ENCODE data around the gene HIBADH. TPM values are rescaled to one million over a fixed set of nuclear protein-coding genes. Genes with fewer than 3 reads are reported as not detected.
"Not testable (repeated sequence)": the region's sequence is repeated elsewhere in the genome, so short reads cannot be mapped to it uniquely, and the experiment has no call there.

The HIBADH gene
- total RNA-seq, 1 donor from 2014 or later = 10.3 TPM

DNA sequence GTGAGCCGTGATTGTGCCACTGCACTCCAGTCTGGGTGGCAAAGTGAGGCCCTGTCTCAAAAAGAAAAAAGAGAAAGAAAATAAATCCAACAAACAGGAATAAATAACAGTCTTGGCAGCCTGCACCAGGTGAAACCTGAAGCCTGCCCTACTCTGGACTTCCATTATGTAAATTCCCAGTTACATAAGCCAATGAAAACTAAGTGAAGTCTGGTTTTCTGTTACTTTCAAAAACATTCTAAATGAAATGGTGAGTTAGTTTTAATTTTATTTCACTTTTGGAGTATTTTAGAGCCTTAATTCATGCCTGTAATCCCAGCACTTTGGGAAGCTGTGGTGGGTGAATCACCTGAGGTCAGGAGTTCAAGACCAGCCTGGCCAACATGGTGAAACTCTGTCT is 22.5 kb upstream of the HIBADH start:
- Mint-ChIP-seq H3K36me3 (ENCODE audit: unreplicated experiment) (no peaks in the 10 kb centered on the region), H3K4me1 (ENCODE audit: low read depth, unreplicated experiment) (peaks cover 3% of the 10 kb centered on the region), H3K27me3 (ENCODE audit: unreplicated experiment) (no peaks in the 10 kb centered on the region), H3K27ac (ENCODE audit: unreplicated experiment) (no peak overlapping the region), H3K4me3 (ENCODE audit: unreplicated experiment) (no peak overlapping the region), H3K9me3 (ENCODE audit: unreplicated experiment) (no peaks in the 10 kb centered on the region)
- no peak for DNase-seq
- no peak for TF ChIP-seq CTCF (IDR thresholded peaks at IDR 0.05; ENCODE audit: partially characterized antibody, unreplicated experiment)

DNA sequence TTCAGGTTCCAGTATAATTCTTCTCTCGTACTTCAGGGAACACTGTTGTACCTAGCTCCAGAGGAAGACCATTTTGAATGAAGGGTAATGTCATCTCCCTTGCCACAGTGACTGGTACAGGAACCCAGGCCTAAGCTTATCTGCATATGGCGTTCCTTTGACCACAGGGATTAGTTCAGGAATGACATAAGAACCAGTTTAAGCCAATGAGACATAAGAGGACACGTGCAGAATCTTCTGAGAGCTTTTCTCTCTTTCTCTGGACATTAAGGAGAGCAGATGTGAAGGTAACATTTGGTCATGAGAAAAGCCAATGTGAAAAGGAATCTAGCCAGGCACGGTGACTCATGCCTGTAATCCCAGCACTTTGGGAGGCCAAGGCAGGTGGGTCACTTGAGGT is 21.8 kb upstream of the HIBADH start:
- Mint-ChIP-seq H3K4me3 (ENCODE audit: unreplicated experiment) (no peak overlapping the region), H3K36me3 (ENCODE audit: unreplicated experiment) (no peaks in the 10 kb centered on the region), H3K27ac (ENCODE audit: unreplicated experiment) (no peak overlapping the region), H3K27me3 (ENCODE audit: unreplicated experiment) (no peaks in the 10 kb centered on the region), H3K4me1 (ENCODE audit: low read depth, unreplicated experiment) (peaks cover 2% of the 10 kb centered on the region), H3K9me3 (ENCODE audit: unreplicated experiment) (no peaks in the 10 kb centered on the region)
- no peak for TF ChIP-seq CTCF (IDR thresholded peaks at IDR 0.05; ENCODE audit: partially characterized antibody, unreplicated experiment)
- no peak for DNase-seq

- Mint-ChIP-seq H3K4me1 (ENCODE audit: low read depth, unreplicated experiment) (peaks cover 2% of the 10 kb centered on the region), H3K36me3 (ENCODE audit: unreplicated experiment) (no peaks in the 10 kb centered on the region), H3K27me3 (ENCODE audit: unreplicated experiment) (no peaks in the 10 kb centered on the region), H3K27ac (ENCODE audit: unreplicated experiment) (no peak overlapping the region), H3K9me3 (ENCODE audit: unreplicated experiment) (no peaks in the 10 kb centered on the region), H3K4me3 (ENCODE audit: unreplicated experiment) (no peak overlapping the region)
- DNase-seq = no peak
- TF ChIP-seq CTCF (IDR thresholded peaks at IDR 0.05; ENCODE audit: partially characterized antibody, unreplicated experiment) = no peak
Observed at GRCh38 chr7:27680610-27681009, 17.9 kb upstream of the HIBADH start.

- Mint-ChIP-seq H3K4me1 (ENCODE audit: low read depth, unreplicated experiment) (peaks cover 2% of the 10 kb centered on the region), H3K27me3 (ENCODE audit: unreplicated experiment) (no peaks in the 10 kb centered on the region), H3K4me3 (ENCODE audit: unreplicated experiment) (no peak overlapping the region), H3K36me3 (ENCODE audit: unreplicated experiment) (no peaks in the 10 kb centered on the region), H3K27ac (ENCODE audit: unreplicated experiment) (no peak overlapping the region), H3K9me3 (ENCODE audit: unreplicated experiment) (no peaks in the 10 kb centered on the region)
- no peak for DNase-seq
- no peak for TF ChIP-seq CTCF (IDR thresholded peaks at IDR 0.05; ENCODE audit: partially characterized antibody, unreplicated experiment)
Observed at GRCh38 chr7:27678617-27679260, 16.1 kb upstream of the HIBADH start.

GRCh38 chr7:27677912-27678612 is 15.4 kb upstream of the HIBADH start:
- no peak for DNase-seq
- no peak overlapping the region for H3K4me3 Mint-ChIP-seq (ENCODE audit: unreplicated experiment)
- no peaks in the 10 kb centered on the region for H3K36me3 Mint-ChIP-seq (ENCODE audit: unreplicated experiment)
- no peak overlapping the region for H3K27ac Mint-ChIP-seq (ENCODE audit: unreplicated experiment)
- no peaks in the 10 kb centered on the region for H3K9me3 Mint-ChIP-seq (ENCODE audit: unreplicated experiment)
- H3K4me1 Mint-ChIP-seq (ENCODE audit: low read depth, unreplicated experiment) = peaks cover 2% of the 10 kb centered on the region
- no peaks in the 10 kb centered on the region for H3K27me3 Mint-ChIP-seq (ENCODE audit: unreplicated experiment)
- TF ChIP-seq CTCF (IDR thresholded peaks at IDR 0.05; ENCODE audit: partially characterized antibody, unreplicated experiment) = no peak

DNA sequence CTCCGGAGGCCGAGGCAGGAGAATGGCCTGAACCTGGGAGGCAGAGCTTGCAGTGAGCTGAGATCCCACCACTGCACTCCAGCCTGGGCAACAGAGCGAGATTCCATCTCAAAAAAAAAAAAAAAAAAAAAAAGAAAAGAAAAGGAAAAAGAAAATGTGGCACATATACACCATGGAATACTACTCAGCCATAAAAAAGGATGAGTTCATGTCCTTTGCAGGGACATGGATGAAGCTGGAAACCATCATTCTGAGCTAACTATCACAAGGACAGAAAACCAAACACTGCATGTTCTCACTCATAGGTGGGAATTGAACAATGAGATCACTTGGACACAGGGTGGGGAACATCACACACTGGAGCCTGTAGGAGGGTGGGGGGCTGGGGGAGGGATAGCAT is 11.4 kb upstream of the HIBADH start:
- not testable (repeated sequence) for H3K4me1 Mint-ChIP-seq (ENCODE audit: low read depth, unreplicated experiment); H3K36me3 Mint-ChIP-seq (ENCODE audit: unreplicated experiment); H3K27me3 Mint-ChIP-seq (ENCODE audit: unreplicated experiment); H3K27ac Mint-ChIP-seq (ENCODE audit: unreplicated experiment); DNase-seq; H3K9me3 Mint-ChIP-seq (ENCODE audit: unreplicated experiment); H3K4me3 Mint-ChIP-seq (ENCODE audit: unreplicated experiment)

Measured in glutamatergic neuron (in vitro differentiated cells).